GM21723 (cell line): ENCODE measurements around the gene NCR1.
"Not testable (repeated sequence)": the region's sequence is repeated elsewhere in the genome, so short reads cannot be mapped to it uniquely, and the experiment has no call there.

Source experiments
- ATAC-seq: cut with Tn5 transposase; IDR thresholded peaks from one replicate; pipeline ENCODE4 v1.9.1; 2021; ENCODE audit warnings: mild to moderate bottlenecking, moderate library complexity; ENCODE audit not compliant: unreplicated experiment

Gene NCR1

GRCh38 chr19:54905803-54906511, at the start of gene NCR1:
Gene NCR1 (plus strand): TSS chr19:54906148. CDS start chr19:54906188, 40 bp downstream.
- no peak for ATAC-seq

GRCh38 chr19:54858476-54858875, 47.5 kb upstream of the NCR1 start:
- not testable (repeated sequence) for ATAC-seq

- not testable (repeated sequence) for ATAC-seq
Observed at GRCh38 chr19:54859421-54859820, 46.5 kb upstream of the NCR1 start.

DNA sequence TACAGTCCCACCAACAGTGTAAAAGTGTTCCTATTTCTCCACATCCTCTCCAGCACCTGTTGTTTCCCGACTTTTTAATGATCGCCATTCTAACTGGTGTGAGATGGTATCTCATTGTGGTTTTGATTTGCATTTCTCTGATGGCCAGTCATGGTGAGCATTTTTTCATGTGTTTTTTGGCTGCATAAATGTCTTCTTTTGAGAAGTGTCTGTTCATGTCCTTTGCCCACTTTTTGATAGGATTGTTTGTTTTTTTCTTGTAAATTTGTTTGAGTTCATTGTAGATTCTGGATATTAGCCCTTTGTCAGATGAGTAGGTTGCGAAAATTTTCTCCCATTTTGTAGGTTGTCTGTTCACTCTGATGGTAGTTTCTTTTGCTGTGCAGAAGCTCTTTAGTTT, 42.5 kb upstream of the NCR1 start:
- not testable (repeated sequence) for ATAC-seq

DNA sequence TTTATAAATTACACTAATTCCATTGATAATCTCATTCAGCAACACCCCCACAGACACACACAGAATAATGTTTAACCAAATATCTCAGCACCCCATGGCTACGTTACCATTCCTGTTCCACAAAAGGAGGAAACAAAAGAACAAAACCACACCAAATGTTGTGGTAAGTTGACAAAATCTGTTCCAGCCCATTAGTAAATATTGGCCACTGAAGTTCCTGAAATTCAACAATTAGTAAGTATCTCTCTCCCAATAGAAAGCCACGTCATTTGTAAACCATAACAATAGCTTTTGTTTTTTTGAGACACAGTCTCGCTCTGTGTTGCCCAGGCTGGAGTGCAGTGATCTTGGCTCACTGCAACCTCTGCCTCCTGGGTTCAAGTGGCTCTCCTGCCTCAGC, 34.3 kb upstream of the NCR1 start:
- ATAC-seq: no peak

DNA sequence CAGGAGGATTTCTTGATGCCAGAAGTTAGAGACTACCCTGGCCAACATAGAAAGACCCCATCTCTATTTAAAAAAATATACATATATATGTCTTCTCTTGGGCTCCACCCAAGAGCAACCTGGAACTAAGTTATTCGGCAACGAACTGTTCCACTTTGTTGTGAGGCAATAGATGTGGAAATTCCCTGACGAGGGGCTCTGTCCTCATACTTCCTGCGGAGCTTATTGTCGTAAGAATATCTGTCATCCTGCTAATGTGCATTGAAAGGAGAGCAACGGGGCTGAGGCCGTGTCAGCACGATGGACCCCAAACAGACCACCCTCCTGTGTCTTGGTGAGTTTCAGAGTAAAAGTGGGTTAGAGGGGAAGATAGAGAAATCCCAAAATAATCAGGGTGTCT, 32.0 kb upstream of the NCR1 start, which contains the start of gene FCAR:
TSS of gene FCAR (plus strand) at position 246 of the 400 bp plus-strand sequence. CDS start at position 301, 55 bp downstream.
- ATAC-seq: no peak

DNA sequence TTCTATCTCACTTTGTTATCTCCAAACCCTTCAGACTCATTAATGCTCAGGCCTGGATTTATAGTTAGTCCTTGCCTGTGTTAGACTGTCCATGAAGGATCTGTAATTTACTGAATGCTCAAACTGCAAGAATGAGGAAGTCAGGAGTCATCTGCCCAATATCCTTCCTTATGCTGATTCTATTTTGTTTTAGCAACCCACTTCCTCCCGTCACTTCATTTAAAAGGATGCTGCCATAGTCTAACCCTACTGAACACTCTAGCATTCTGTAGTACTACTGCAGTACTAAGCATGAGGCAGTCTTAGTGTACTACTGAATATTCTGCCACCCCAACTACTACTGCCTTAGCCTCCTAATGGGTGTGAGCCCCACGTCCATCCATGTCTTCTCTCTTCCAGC, 30.4 kb upstream of the NCR1 start:
- no peak for ATAC-seq

- ATAC-seq: no peak
Observed at GRCh38 chr19:54877471-54877870, 28.5 kb upstream of the NCR1 start.

DNA sequence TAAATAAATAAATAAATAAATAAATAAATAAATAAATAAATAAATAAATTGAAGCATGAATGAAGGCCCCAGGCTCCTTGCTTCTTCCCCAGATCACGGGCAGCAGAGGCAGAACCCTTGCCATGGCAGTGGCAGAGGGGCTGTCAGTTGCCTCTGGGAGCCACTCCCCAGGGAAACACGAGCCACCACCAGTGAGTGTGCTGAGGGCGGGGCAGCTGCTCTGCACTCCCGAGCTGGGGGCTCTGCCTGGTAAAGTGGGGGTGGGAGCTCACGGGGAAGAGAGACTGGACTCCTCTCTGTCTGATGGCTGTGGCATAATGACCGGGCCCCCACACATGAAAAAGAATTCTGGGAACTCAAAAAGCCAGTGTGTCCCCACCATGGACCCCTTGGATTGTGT, 24.1 kb upstream of the NCR1 start:
- no peak for ATAC-seq

DNA sequence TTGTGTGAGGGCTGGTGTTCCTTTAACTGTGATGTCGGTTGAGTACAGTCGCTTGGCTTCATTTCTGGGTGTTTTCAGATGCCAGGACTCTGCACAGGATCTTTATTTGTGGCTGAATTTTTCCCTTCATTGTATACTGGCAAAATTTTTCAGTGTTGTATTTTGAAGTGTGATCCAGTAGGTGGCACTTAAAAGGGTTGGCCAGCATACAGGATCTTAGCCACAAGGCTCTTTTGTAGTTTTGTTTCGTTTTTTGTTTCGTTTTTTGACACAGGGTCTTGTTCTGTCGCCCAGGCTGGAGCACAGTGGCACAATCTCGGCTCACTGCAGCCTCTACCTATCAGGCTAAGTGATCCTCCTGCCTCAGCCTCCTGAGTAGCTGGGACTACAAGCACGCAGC, 23.2 kb upstream of the NCR1 start:
- no peak for ATAC-seq

GRCh38 chr19:54883228-54883627, 22.7 kb upstream of the NCR1 start:
- ATAC-seq: no peak

- no peak for ATAC-seq
Observed at GRCh38 chr19:54888239-54888638, 17.7 kb upstream of the NCR1 start.

DNA sequence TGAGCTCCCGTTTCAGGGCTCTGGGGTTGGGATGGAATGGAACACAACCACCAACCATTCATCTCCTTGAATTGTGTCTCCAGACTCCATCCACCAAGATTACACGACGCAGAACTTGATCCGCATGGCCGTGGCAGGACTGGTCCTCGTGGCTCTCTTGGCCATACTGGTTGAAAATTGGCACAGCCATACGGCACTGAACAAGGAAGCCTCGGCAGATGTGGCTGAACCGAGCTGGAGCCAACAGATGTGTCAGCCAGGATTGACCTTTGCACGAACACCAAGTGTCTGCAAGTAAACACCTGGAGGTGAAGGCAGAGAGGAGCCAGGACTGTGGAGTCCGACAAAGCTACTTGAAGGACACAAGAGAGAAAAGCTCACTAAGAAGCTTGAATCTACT, 16.4 kb upstream of the NCR1 start:
- no peak for ATAC-seq

- ATAC-seq: no peak
Observed at GRCh38 chr19:54893406-54893805, 12.5 kb upstream of the NCR1 start.

DNA sequence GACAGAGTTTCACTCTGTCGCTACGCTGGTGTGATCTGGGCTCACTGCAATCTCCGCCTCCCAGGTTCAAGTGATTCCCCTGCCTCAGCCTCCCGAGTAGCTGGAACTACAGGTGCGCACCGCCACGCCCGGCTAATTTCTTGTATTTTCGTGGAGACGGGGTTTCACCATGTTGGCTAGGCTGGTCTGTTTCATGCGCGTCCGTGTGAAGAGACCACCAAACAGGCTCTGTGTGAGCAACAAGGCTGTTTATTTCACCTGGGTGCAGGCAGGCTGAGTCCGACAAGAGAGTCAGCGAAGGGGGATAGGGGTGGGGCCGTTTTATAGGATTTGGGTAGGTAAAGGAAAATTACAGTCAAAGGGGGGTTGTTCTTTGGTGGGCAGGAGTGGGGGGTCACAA, 11.8 kb upstream of the NCR1 start:
- ATAC-seq: not testable (repeated sequence)

- ATAC-seq: no peak
Observed at GRCh38 chr19:54896036-54896435, 9.9 kb upstream of the NCR1 start.

DNA sequence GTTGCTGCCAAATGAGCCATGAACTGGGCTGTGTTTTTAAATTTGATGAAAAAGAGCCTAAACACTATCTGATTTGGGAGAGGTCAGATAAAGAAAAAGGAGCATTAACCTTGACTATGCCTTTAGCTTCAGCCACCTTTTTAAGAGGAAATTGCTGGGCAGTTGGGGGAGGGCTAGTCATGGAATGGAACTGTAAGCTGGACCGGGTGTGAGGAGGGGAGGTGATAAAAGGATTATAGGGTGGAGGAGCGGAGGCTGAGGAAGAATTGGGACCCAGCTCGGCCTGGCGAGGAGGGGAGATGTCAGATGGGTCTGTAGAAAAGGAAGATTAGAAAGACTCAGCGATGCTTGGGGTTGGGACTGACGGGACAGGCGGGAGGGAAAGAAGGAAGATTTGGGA, 7.3 kb upstream of the NCR1 start:
- not testable (repeated sequence) for ATAC-seq

DNA sequence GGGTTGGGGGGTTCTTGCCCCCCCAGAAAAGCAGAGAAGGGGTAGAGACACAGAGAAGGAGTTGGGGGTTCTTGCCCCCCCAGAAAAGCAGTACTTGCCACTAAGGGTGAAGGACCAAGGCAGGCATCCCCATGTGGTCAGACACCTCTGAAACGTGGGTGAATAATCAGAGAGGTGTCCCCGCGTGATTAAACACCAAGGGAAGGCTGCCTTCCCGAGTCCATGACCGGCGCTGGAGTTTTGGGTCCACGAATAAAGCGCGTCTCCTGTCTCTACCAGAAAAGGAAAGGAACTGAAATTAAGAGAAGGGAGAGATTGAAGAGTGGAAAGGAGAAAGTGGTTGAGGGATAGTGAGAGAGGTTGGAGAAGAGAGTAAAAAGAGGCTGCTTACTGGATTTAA, 6.3 kb upstream of the NCR1 start:
- ATAC-seq: not testable (repeated sequence)

- not testable (repeated sequence) for ATAC-seq
Observed at GRCh38 chr19:54901153-54901552, 4.8 kb upstream of the NCR1 start.

- ATAC-seq: no peak
Observed at GRCh38 chr19:54902061-54902460, 3.9 kb upstream of the NCR1 start.

GRCh38 chr19:54903303-54903702, 2.6 kb upstream of the NCR1 start:
- ATAC-seq: no peak

GRCh38 chr19:54904261-54904660, 1.7 kb upstream of the NCR1 start:
- ATAC-seq: not testable (repeated sequence)

GRCh38 chr19:54905421-54905802, 536 bp upstream of the NCR1 start:
- no peak for ATAC-seq
